GM10847 (cell line): ENCODE measurements around the gene AKAP11.

ENCODE experiments used
- POLR2A ChIP-seq: IDR thresholded peaks from 2 replicates; pipeline ENCODE4 v1.6.1; 2011; ENCODE audit not compliant: insufficient read length; ENCODE audit errors: extremely low read depth

Gene AKAP11

DNA sequence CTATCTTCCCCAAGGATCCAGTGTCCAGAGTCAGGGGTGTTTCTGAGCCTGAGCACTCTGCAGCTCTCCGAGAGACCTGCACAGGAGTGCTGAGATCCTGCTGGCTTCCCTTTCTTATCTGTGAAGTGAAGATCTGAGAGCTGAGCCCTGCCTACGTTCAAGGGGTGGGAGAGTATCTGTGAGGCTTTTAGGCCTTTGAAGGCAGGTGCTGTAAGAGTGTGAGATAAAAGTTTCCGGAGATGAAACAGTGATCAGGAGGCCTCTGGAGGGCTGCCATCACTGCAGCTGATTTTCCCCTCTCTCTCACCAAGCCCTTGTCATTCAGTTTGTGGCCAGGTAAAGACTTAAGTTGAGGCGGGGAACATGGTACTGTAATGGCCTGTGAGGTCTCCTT is 83.1 kb downstream of the AKAP11 start:
- TF ChIP-seq POLR2A, result no peak

DNA sequence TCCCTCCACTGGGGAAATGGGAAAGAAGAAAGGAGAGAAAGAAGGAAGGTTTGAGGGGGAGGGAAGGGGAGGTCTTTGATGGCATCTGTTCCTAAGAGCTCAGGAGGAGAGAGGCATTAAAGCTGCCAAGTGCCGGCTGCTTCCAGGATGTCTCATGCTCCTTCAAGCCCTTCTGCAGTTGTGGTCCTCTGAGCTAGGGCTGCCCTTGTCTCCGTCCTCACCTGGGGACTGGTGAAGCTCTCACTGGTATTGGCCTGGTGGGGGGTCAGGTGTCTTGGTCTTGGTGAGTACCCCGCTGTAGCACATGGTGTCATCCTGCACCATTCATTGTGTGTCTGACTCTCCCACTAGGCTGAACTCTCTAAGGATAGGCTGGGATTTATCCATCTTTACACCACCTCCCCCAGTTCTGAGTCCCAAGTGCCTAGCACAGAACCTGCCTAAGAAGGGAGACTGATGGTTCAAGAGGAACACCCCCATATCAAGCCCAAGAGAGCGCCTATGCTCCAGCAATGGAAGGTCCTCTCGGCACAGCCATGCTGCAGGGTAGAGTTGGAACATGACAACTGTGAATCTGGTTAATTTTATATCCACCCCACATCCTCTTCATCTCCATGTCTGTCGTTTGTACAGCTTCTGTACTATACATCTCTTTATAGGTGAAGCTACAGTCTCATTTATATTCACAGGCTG is 83.7 kb downstream of the AKAP11 start:
- TF ChIP-seq POLR2A, result no peak

DNA sequence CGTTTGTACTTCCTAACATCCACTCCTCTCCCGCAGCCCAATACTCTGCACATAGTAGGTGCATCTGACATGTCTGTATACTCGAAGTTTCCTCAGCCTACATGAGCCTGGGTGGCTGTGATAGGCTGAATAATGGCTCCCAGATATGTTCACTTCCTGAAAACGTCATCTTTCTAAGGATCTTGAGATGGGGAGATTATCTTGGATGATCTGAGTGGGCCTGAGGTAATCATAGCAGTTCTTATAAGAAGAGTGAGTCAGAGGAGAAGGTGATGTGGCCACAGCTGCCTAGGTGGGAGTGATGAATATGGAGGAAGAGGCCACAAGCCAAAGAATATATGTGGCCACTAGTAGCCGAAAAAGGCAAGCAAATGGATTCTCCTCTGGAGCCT is 84.2 kb downstream of the AKAP11 start:
- TF ChIP-seq POLR2A, result no peak

DNA sequence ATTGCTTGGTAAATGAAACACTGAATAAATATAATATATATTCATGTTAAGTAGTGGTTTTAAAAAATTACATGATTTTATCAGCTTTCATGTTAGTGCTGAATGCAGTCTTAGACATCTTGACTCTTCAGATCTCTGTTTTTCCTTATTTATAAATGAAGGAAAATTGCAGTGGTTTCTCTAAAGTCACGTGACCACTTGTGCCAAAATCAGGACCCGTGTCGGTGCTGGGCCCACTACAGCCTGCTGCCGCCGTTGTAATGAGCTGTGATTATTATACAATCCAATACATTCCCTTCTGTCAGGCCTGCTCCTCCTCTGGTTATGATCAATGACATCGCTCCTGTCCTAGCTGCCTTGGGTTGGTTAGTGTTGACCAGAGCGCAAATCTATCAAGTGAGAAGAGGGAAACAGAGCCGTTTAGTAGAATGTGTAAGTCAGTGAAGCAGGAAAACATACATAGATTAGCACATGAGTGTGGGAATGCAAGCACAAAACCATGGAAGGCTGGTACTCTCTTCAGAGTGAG is 88.2 kb downstream of the AKAP11 start:
- TF ChIP-seq POLR2A, result no peak

DNA sequence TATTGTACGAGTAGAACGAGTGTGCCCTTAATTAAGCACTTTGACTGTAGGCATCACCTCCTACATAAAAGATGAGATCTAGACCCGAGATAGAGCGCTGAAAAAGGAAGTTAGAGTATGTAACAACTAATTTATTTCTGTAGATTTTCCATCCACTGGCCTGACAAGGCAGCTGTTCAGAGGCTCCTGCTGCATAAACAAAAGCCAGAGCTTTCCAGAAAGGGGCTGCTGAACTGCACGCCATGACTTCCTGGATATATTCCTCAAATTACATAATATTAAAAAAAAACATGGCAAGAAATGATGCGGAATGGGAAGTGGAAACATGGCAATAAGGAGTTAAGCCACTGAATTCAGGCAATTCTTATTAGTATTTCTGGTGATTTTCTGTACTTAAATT is 89.7 kb downstream of the AKAP11 start:
- no peak for TF ChIP-seq POLR2A

DNA sequence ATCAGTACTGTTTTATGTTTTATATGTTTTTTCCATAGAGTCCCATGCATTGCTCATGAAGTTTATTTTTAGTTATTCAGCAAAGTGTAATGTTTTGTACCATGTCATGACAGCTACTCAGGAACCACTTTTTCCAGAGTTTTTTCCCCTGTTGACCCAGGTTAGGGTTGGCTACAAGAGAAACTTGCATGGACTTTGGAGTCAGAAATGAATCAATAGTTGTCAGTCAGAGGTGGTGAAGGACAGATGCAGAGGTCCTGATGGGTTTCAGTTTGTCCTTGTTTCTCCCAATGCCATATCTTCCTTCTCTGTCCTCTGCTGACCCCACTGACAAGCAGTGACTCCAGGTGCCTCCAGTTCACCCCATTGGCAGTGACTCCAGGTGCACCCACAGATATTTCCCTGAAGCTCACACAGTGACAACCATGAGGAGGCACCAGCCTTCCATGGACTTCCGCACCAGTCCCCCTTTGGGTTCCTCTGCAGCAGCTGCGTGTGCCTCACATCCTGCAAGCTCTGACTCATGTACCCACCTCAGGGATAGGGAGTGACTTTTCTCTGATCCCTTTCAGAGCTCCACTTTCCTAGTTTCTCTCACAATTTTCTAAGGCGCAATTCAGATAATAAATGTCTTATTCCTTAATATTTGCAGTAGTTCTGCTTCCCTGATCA is 92.1 kb downstream of the AKAP11 start:
- TF ChIP-seq POLR2A, result no peak

DNA sequence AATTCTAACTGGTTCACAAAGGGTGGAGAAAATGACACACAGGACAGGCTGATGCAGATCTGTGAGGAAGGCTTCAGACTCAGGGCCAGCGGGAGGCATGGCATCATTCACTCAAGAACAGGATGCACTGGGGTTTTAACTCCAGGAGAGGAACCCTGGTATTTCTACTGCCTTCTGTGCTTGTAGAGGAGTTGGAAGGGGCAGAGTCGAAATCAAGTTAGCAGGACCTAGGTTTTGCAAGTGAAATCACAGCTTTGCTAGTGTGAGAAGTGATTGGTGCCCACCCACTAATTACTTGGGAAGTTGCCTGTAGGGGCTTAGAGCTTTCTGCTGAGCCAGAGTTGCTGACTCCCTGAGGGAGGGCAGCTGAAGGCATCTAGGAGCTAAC is 92.7 kb downstream of the AKAP11 start:
- no peak for TF ChIP-seq POLR2A

DNA sequence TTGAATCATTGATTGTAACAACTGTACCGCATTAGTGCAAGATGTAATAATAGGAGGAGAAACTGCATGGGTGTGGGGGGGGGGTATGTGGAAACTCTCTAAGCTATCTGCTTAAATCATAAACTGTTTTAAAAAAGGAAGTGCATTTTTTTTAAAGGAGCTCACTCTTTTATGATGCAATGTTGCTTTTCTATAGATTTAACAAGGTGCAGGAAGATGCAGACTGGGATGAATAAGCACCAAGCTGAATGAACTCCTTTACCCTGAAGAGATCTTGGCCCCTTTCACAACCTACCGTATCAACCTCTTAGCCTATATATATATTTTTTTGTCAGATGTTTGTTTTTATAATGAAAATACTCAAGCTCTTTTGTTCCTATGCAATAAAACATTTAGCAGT is 95.9 kb downstream of the AKAP11 start:
- no peak for TF ChIP-seq POLR2A

DNA sequence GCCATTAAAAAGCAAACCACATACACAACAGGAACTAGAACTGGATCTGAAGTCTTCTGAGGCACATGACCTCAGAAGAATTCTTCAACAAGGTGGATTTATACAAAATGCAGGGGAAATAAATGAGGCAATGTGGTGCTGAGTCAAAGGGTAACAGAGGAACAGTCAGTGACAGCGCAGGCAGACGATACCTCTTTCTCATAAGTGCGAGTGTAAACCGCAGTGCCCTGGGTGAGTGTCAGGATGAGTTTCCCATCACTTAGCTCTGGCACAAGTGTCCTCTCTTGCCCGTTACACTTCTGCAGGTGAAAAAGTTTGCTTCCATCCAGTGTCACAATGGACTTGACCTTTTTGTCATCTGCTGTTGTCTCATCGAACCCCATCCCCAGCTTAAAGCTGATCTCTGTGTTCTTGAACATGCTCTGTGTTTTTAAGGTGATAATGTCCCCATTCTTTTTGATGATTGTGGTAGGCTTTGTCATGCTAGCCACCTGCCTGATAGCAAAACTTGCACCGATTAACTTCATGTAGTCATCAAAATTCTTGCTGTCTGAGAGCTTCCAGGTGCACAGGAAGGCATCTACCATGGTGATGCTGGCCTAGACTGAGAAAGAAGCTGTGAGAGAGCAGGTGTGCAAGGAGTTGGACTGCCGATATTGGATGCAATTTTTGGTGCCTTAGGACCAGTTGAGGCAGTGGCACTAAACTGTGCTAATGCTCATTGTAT is 97.3 kb downstream of the AKAP11 start:
- TF ChIP-seq POLR2A, result no peak

DNA sequence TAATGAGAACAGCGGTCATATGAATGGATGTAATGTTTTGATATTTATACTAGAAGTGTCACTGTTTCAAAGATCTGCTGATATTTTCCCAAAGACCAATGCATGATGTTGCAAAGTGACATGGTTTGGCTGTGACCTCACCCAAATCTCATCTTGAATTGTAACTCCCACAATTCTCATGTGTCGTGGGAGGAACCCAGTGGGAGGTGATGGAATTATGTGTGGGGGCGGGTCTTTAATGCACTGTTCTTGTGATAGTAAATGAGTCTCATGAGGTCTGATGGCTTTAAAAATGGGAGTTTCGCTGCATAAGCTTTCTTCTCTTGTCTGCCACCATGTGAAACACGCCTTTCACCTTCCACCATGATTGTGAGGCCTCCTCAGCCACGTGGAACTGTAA is 98.3 kb downstream of the AKAP11 start:
- no peak for TF ChIP-seq POLR2A
